Activated T-cell treated with anti-CD3 and anti-CD28 coated beads, Interleukin-2, amount 50 U/mL, for 24 hours (primary cell): Measurements from ENCODE around the gene DAPK2.

ENCODE experiments used
- DNase-seq: peaks from one replicate; pipeline ENCODE4 v3.0.0-alpha.2; 2020
- H3K27ac Mint-ChIP-seq: 2 replicates; pipeline ENCODE4 v1.8.0; 2020; ENCODE audit warnings: mild to moderate bottlenecking, mixed read lengths
- H3K27me3 Mint-ChIP-seq: 2 replicates; pipeline ENCODE4 v1.8.0; 2020; ENCODE audit warnings: mixed read lengths
- H3K36me3 Mint-ChIP-seq: 2 replicates; pipeline ENCODE4 v1.8.0; 2020; ENCODE audit warnings: low read depth, mixed read lengths
- H3K4me1 Mint-ChIP-seq: 2 replicates; pipeline ENCODE4 v1.8.0; 2020; ENCODE audit warnings: low read depth, mixed read lengths
- H3K4me3 Mint-ChIP-seq: 2 replicates; pipeline ENCODE4 v1.8.0; 2020; ENCODE audit warnings: mild to moderate bottlenecking, moderate library complexity, mixed read lengths
- H3K9me3 Mint-ChIP-seq: 2 replicates; pipeline ENCODE4 v1.8.0; 2020; ENCODE audit warnings: mixed read lengths

The DAPK2 gene

DNA sequence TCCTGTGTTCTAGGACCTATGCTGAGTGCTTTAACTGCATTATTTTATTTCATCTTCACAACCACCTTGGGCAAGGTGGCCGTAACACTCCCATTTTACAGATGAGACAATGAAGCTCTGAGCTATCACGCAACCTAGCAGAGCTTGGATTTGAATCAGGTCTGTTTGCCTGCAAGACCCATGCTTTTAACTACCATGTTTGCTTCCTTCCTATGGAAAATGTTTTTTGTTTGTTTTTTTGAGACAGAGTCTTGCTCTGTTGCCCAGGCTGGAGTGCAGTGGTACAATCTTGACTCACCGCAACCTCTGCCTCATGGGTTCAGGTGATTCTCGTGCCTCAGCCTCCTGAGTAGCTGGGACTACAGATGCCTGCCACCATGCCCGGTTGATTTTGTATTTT lies 187.8 kb downstream of the DAPK2 start:
- Mint-ChIP-seq H3K36me3 (no peaks in the 10 kb centered on the region), H3K4me3 (no peak overlapping the region), H3K9me3 (no peaks in the 10 kb centered on the region), H3K27me3 (no peaks in the 10 kb centered on the region), H3K4me1 (peaks cover 54% of the 10 kb centered on the region), H3K27ac (peak overlapping the region; percentile 73)
- no peak for DNase-seq

DNA sequence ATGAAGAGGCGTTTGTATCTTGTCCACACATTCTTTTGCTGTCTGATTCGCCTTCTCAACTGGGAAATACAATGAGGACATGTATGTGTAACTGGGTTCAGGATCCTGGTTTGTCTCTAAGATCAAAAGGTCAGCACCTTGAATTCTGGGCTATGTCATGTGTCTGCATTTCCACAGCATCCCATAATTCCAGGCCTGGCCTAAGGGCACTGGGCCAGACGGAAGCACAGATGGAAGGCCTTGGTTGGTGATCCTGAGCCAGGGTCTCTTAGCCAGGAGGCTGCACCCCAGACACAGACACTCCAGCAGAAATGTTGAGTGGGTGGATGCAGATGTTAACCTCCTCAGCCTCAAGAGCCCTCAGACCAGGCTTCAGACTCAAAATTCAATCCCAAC lies 188.8 kb downstream of the DAPK2 start:
- H3K9me3 Mint-ChIP-seq, result no peaks in the 10 kb centered on the region
- no peak for DNase-seq
- H3K36me3 Mint-ChIP-seq, result no peaks in the 10 kb centered on the region
- H3K4me3 Mint-ChIP-seq, result no peak overlapping the region
- H3K27me3 Mint-ChIP-seq, result no peaks in the 10 kb centered on the region
- peaks cover 54% of the 10 kb centered on the region for H3K4me1 Mint-ChIP-seq
- peak overlapping the region; percentile 60 for H3K27ac Mint-ChIP-seq
